HG02852 (cell line): ENCODE results near the gene GPRC5D.

Source experiments
- ATAC-seq: cut with Tn5 transposase; IDR thresholded peaks from one replicate; pipeline ENCODE4 v1.9.1; 2021; ENCODE audit warnings: mild to moderate bottlenecking, moderate library complexity; ENCODE audit not compliant: unreplicated experiment

Gene GPRC5D

GRCh38 chr12:12909228-12909994 lies 42.6 kb downstream of the GPRC5D start:
- peak; percentile 51 for ATAC-seq

- no peak for ATAC-seq
Measured at GRCh38 chr12:12908711-12909110, 43.3 kb downstream of the GPRC5D start.

- no peak for ATAC-seq
Measured at GRCh38 chr12:12908252-12908651, 43.7 kb downstream of the GPRC5D start.

GRCh38 chr12:12907552-12907951 lies 44.4 kb downstream of the GPRC5D start:
- ATAC-seq = no peak

GRCh38 chr12:12903642-12904609 lies 48.0 kb downstream of the GPRC5D start:
- ATAC-seq = no peak

- ATAC-seq = no peak
Measured at GRCh38 chr12:12902036-12902435, 49.9 kb downstream of the GPRC5D start.

GRCh38 chr12:12901158-12901791 lies 50.7 kb downstream of the GPRC5D start:
- no peak for ATAC-seq

- ATAC-seq = no peak
Measured at GRCh38 chr12:12900786-12901157, 51.2 kb downstream of the GPRC5D start.

- ATAC-seq = peak; percentile 93
Measured at GRCh38 chr12:12899530-12900380, 52.2 kb downstream of the GPRC5D start.

- ATAC-seq = no peak
Measured at GRCh38 chr12:12898911-12899511, 53.0 kb downstream of the GPRC5D start.

GRCh38 chr12:12898136-12898717 lies 53.7 kb downstream of the GPRC5D start:
- no peak for ATAC-seq

- no peak for ATAC-seq
Measured at GRCh38 chr12:12897302-12897701, 54.7 kb downstream of the GPRC5D start.

GRCh38 chr12:12896260-12896659 lies 55.7 kb downstream of the GPRC5D start:
- ATAC-seq = no peak

- ATAC-seq = no peak
Measured at GRCh38 chr12:12893438-12893837, 58.5 kb downstream of the GPRC5D start.

- ATAC-seq = no peak
Measured at GRCh38 chr12:12892681-12893141, 59.3 kb downstream of the GPRC5D start.

- no peak for ATAC-seq
Measured at GRCh38 chr12:12891881-12892355, 60.1 kb downstream of the GPRC5D start.

GRCh38 chr12:12891080-12891880 lies 60.7 kb downstream of the GPRC5D start, which contains the start of gene GPRC5A:
TSS of gene GPRC5A (plus strand) at chr12:12891562. CDS start at chr12:12908250, 16,688 bp downstream.
- peak; percentile 30 for ATAC-seq
